HG03060 (cell line): ENCODE data around the gene PLA2G1B.

ENCODE experiments used
- ATAC-seq: cut with Tn5 transposase; IDR thresholded peaks from one replicate; pipeline ENCODE4 v1.9.1; 2021; ENCODE audit warnings: low read depth, moderate number of reproducible peaks; ENCODE audit not compliant: unreplicated experiment

The PLA2G1B gene

DNA sequence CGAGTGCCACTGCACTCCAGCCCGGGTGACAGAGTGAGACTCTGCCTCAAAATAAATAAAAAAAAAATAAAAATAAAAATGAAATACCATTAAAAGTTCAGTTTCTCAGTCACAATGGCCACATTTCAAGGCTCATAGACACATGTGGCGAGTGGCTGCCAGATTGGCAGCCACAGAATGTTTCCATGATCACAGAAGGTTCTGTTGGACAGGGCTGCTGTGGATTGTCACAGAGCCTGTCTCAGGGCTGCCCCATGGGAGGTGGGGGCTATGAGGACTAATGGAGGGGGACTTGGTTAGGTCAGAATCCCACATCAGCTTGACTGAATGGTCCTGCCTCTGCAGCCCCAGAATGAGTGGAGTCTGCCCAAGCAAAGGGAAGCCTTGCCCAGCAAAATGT, 3.8 kb upstream of the PLA2G1B start:
- ATAC-seq, result no peak

DNA sequence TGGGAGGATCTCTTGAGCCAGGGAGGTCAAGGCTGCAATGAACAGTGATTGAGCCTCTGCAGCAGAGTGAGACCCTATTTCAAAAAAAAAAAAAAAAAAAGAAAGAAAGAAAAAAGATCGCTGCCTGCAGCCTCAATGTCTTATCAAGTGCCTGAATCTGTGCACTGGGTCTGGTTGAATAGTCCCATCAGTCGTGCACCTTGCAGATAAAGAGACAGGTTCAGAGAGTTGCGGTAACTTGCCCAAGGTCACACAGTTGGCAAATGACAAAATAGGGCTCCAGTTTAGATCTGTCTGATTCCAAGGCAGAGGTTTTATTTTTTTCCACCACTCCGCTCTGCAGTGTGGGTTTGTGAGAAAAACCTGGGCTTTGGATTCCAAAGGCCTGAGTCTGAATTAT, 649 bp upstream of the PLA2G1B start:
- ATAC-seq, result no peak

GRCh38 chr12:120324841-120325417, 2.6 kb downstream of the PLA2G1B start:
- ATAC-seq, result no peak

GRCh38 chr12:120323772-120324171, 3.8 kb downstream of the PLA2G1B start:
- no peak for ATAC-seq

GRCh38 chr12:120321382-120322202, 6.0 kb downstream of the PLA2G1B start:
- ATAC-seq, result no peak

GRCh38 chr12:120317224-120318105, 10.1 kb downstream of the PLA2G1B start:
- peak; percentile 99 for ATAC-seq

- ATAC-seq, result no peak
These were observed 10.8 kb downstream of the PLA2G1B start for GRCh38 chr12:120316798-120317223.

DNA sequence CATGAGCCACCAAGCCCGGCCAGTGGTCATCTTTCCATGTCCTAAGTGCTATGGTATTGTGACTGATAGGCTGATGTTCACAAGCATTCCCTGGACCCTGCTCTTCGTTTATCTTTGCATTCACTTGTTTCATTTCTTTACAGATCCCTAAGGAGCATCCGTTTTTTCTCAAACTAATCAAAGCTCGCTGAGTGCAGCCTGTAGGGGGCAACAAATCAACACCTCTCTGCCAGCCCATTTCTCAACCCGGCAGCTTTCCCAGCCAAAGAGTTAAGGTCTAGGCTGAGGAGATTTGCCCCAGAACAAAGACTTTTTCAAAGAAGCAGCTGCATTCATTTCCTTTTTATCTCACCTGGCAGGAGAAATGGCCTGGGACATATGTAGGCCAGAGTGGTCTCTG, 13.4 kb downstream of the PLA2G1B start:
- no peak for ATAC-seq

DNA sequence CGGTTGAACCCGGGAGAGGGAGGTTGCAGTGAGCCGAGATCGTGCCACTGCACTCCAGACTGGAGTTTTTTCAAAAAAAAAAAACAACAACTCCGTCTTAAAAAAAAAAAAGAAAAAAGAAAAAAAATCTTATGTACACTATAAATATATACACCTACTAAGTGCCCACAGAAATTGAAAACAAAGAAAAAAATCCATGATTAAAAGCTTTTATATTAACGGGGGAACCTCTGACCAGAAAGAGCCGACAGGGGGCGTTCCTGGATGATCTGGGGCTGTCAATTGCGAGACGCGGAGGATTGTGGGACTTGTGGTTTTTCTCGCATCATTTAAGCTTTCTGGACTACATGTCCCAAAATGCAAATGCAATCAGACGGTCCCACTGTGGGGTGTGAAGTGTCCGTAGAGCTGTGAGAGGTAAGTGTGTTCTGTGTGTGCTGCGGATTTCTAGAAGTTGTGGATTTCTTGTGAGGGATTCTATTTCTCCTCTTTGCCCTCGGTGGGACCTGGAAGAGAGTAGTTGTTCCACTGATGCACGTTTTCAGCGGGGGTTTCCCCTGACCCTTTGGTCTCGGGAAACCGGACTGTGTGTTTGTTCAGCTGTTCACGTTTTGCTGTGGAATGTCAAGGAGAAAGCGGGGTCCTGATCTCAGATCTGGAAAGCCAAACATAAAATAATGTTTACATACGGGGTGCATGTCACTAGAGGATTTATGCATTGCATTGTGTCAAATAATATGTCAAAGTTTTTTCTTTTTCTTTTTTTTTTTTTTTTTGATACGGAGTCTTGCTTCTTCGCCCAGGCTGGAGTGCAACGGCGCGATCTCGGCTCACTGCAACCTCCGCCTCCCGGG, 25.4 kb downstream of the PLA2G1B start, which contains the start of gene SIRT4:
Gene SIRT4 (plus strand): TSS at position 360 of the 854 bp plus-strand sequence. CDS start 1,241 bp downstream, outside the sequence.
- peak; percentile 96 for ATAC-seq

DNA sequence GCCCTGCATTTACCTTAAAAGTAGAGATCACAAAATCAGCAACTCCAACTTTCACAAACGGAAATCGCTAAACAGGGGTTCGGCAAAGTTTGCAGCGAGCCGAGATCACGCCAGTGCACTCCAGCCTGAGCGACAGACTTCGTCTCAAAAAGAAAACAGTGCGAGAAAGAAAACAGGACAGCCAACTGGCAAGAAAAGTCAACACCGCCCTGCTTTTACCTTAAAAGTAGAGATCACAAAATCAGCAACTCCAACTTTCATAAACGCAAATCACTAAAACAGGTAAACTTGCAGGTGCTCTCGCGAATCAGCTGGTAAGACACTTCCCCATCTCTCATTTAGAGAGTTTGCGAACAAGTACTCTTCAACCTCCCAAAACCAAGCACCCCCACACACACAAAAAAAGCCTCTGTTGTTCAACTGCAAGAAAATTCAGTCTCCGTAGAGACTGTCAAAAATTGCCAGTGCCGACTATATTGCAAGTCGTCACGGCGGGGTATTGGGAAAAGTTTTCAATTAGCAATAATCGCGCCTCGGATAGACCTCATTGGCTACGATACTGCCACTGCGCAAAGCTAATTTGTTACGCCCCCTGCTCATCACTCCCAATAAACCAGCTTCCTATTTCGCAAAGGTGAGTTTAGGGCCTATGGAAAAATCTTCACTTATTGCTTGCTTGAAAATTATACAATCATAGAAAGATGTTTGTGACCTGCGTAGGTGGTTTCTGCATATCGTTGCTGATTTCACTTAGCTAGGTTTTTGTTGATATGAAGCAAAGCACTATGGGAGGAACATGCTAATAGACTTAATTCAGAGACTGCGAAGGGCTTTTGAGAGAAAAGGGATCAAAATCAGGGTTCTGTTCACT, 34.7 kb downstream of the PLA2G1B start, which contains the start of gene RNU4-1:
Gene RNU4-1 (minus strand): TSS at position 577 of the 871 bp plus-strand sequence.
- peak; percentile 38 for ATAC-seq

GRCh38 chr12:120292411-120292660, 35.2 kb downstream of the PLA2G1B start:
- no peak for ATAC-seq

DNA sequence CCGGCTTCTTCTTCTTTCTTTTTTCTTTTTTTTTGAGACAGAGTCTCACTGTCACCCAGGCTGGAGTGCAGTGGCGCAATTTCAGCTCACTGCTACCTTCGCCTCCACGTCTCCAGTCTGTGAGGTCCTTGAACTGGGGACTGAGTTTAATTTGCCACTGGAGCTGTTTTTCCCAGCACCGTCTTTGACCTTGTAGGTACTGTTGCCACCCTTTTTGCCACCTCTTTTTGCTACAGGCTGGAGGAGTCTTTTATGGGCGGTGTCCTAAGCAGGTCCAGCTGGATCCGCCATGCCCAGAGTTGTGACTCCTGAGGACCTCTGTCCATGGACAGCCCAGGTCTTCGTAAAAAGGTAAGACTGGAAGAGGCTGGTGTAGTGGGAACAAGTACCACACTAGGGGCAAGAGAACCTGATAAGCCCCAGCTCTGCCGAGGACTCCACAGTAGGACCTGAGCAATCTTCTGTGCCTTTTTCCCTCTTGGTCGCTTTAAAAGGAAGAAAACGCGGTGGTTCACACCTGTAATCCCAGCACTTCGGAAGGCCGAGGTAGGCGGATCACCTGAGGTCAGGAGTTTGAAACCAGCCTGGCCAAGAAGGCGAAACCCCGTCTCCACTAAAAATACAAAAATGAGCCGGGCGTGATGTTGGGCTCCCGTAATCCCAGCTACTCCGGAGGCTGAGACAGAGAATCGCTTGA, 36.8 kb downstream of the PLA2G1B start:
- no peak for ATAC-seq

DNA sequence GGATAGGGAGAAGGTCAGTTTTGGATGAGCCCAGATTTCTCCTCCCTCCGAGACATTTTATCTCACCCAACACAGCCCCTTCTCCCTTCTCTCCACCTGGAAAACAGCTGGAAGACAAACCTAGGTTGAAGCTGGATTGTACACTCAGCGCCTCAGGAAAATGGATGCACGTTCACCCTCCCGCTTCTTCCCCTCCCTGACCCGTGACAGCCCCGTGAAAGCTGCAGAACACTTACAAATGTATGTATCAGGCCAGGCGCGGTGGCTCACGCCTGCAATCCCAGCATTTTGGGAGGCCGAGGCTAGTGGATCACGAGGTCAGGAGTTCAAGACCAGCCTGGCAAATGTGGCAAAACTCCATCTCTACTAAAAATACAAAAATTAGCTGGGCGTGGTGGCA, 40.1 kb downstream of the PLA2G1B start:
- no peak for ATAC-seq

GRCh38 chr12:120286768-120287490, 40.6 kb downstream of the PLA2G1B start:
- ATAC-seq, result no peak

- no peak for ATAC-seq
These were observed 43.2 kb downstream of the PLA2G1B start for GRCh38 chr12:120284381-120284780.

DNA sequence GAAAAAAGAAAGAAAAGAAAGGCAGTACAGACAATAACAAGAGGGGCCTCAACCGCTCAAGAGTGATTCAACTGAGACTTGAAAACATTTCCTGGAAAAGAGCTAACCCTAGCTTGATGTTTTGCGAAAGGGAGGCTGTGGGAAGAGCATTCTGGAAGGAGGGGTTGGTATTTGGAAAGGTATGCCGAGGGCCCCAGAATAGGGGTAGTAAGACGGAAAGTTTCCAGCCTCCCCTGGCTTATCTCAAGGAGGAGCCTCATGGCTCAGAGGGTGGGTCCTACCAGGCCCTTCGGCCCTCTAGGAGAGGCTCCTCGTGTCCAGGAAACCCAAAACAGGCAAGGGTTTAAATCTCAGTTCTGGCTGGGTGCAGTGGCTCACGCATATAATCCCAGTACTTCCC, 44.3 kb downstream of the PLA2G1B start:
- ATAC-seq, result no peak

- ATAC-seq, result no peak
These were observed 49.2 kb downstream of the PLA2G1B start for GRCh38 chr12:120278137-120279069.
